HG02623 (cell line): ENCODE measurements around the gene CLPSL2.

Source experiments
- ATAC-seq: cut with Tn5 transposase; IDR thresholded peaks from one replicate; pipeline ENCODE4 v1.9.1; 2021; ENCODE audit warnings: moderate library complexity; ENCODE audit not compliant: unreplicated experiment

Gene CLPSL2

DNA sequence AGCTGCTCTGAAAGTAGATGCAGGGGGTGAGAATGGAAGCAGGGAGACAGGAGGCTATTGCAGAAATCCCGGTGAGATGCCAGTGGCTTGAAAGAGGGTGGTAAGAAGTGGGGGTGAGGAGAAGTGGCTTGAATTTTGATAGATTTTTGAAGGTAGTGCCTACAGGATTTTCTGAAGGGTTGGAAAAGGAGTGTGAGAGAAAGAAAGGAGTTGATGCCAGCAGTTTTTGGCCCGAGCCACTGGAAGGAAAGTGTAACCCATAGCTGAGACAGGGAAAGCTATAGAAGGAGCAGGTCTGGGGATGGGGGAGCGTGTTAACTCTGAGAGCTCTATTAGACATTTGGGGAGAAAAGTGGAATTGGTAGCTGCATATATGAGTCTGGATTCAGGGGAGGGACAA, 29.9 kb upstream of the CLPSL2 start:
- no peak for ATAC-seq

DNA sequence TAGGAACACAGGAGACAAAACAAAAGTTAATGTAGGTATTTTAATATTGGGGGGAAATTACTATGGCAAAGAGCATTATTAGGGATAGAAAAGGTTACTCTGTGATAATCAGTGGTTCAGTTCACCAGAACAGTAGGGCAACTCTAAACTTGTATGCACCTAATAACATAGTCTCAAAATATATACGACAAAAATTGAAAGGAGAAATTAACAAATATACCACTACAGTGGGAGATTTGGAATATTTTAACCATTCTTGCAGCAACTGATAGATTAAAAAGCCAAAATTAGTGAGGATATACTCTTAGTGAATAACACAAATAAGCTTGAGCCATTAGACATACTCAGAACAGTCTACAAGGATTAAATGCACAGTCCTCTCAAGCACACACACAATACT, 28.5 kb upstream of the CLPSL2 start:
- no peak for ATAC-seq

DNA sequence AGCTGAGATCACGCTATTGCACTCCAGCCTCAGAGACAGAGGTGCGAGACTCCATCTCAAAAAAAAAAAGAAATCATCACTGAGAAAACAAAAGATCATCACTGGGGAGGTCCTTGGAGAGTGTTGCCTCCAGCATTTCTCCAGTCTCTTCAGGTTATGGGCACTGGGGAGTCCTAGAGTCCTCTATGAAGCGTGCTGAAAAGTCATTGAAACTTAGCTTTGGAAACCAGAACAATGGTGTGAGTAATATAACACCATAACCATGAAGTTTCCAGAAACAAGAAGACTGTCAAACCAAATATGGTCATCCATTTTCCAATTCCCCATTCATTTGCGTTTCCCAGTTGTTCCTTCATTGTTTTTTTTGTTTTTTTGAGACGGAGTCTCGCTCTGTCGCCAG, 25.8 kb upstream of the CLPSL2 start:
- no peak for ATAC-seq

DNA sequence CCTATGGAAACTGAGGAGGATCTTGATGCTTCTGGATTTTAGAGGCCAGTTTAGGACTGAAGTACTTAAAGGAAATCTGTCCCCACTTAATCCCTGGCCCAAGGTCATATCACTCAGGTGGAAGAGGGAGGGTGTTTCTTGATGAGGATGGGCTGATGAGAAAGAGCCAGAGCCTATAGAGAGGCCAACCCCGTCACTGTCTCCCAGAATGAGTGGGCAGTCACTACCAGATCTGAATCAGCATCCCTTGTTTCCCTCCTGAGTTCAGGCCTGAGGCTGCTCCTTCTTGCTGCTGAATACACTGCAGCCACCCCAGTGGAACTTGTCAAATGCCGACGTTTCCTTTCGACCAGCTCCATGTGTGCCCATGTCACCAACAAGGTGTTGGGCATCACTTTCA, 24.8 kb upstream of the CLPSL2 start:
- ATAC-seq: no peak

DNA sequence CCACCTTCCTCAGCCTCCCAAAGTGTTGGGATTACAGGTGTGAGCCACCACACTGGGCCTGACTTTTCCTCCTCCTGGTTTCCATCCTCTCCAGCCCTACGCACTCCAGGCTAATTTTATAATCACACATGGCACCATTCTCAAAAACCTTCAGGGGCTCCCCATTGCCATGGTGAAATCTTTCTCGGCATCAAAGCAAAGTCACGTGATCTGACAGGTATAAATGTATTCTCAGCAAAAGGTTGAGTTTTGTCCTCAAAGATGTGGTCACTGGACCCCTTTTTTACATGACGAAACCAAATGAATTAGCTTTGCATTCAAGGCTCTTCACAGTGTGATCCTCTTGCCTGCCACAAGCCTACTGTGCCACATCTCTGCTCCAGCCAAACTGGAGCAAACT, 24.1 kb upstream of the CLPSL2 start:
- ATAC-seq: no peak

DNA sequence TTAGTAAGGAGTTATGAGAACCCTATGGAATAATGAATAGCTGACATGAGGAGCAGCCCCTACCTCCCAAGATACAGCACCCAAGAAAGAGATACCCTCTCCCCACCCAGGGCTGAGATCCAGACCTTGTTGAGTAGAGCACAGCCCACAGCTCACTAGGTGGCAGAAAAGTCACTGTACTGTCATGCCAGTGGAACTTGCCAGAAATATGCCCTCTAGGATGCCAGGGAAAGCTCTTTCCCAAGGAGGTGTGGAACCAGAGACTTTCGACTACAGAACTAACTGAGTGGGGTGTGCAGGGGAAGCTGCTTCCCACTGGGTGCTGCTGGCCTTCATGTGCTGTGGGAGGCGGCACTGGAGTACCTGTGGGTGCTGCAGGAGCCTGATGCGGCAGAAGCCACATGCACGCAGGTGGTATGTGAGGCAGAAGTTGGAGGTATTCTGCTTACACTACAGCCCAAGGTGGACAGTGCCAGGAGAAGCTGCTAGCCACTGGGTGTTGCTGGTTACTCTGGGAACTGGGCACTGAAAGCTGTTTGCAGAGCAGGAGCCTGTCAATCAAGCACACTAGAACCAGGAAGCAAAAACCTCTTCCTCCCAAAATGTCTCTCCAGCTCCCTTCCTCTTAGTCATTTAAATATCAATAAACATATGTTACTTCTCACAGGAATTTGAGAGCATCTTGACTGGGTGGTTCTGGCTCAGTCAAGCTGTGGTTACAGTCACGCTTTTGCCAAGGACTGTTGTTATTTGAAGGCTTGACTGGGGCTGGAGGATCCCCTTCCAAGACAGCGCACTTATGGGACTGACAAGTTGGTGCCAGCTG, 21.7 kb upstream of the CLPSL2 start:
- no peak for ATAC-seq

DNA sequence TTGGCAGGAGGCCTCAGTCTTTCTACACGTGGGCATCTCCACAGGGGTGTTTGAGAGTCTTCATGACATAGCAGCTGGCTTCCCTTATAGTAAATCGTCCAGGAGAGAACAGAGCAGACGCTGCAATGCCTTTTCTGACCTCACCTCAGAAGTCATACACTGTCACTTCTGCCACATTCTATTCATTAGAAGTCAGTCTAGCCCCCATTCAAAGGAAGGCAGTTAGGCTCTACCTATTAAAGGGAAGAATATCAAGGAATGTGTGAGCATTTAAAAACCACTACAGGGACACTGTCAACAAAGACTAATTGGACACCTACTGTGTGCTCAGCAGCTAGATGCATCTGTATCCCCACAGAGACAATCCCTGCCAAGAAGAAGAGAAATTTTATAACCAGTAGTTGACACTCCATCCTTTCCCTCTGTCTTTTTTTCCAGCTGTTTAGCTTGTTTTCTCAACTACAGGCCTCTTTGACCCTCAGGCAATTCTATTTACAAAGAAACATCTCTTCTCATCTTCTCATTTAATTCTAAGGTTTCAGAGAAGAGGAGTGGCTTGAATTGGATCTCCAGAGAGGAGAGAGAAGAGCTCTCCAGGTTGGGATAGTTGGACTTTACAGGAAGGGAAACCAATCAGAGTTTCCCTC, 21.0 kb upstream of the CLPSL2 start:
- ATAC-seq: no peak

DNA sequence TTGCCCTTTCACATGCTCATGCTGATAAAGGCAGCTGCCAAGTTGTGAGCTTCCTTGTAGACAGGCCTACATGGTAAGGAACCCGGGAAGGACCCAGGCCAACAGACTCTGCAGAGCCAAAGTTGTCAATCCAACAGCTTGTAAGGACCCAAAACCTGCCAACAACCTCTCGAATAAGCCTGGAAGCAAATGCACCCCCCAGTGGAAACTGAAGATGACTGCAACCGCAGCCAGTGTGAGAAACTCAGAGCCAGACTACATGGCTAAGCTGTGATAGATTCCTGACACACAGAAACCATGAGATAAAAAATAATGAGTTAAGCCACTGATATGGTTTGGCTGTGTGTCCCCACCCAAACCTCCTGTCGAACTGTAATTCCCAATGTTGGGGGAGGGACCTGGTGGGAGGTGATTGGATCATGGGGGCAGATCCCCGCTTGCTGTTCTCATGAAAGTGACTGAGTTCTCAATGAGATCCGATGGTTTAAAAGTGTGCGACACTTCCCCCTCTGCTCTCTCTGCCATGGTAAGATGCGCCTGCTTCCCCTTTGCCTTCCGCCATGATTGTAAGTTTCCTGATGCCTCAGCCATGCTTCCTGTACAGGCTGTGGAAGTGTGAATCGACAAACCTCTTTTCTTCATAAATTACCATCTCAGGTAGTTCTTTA, 18.8 kb upstream of the CLPSL2 start:
- no peak for ATAC-seq

DNA sequence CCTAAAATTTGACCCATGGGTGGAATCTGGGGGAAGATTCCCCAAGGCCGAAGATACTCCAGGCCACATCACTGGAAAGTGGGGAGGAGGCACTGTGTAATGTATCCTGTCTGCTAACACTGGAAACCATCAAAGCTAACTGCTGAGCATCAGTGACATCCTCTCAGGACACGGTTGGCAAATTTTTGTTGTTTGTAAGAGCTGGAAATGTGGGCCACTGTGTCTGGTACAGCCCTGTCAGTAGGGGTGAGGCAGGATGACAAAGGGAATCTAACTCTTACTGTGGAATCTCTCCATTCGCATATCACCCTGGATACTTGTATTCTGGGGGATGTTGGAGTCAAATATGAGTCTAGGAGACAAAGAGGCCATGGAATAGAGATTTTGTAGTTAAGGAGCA, 17.0 kb upstream of the CLPSL2 start:
- ATAC-seq: no peak

DNA sequence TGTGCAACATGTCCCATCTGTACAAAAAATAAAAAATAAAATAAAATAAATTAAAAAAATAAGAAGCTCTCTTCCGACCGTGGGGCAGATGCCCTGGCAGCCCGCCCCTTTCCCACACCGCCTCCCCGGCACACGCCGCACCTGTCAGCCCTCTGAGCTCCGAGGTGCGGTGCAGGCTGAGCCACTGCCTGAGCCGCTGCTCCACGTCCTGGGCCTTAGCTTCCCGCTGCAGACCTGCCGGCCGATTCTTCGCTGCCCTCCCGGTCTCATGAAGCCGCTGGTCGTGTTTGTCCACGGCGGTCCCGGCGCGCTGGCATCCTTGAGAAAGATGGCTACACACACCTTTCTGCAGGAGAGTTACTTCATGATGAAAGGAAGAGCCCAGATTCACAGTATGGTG, 10.7 kb upstream of the CLPSL2 start:
- no peak for ATAC-seq

DNA sequence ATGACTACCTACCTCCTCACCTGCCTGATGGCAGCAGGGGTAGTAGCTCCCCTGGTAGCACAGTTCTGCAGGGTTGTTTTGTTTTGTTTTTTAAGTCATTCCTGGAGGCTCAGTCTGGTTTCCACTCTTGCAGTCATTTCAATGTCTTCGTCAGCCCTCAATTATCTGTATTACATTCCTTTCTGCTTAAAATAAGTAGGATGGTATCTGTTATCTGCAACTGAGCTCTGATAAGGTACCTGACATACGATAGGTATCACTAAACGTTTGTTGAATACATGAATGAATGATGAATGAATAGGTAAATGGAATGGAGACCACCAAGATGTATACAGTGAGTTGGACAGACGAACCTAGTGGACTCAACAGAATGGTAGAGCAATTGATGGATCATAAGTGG, 7.2 kb upstream of the CLPSL2 start:
- no peak for ATAC-seq

DNA sequence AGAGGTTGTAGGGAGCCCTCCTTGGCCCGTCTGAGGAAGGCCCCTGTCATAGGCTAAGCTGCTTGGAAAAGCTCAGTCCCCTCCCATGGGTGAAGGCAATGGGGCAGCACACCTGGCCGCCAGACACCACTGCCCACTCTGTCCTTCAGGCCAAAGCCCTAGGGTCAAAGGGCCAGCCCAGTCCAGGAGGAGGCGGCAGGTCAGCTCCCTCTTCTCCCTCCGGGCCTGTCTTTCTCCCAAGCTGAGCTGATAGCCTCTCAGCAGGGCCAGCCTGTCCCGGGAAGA, 5.1 kb upstream of the CLPSL2 start:
- ATAC-seq: no peak

DNA sequence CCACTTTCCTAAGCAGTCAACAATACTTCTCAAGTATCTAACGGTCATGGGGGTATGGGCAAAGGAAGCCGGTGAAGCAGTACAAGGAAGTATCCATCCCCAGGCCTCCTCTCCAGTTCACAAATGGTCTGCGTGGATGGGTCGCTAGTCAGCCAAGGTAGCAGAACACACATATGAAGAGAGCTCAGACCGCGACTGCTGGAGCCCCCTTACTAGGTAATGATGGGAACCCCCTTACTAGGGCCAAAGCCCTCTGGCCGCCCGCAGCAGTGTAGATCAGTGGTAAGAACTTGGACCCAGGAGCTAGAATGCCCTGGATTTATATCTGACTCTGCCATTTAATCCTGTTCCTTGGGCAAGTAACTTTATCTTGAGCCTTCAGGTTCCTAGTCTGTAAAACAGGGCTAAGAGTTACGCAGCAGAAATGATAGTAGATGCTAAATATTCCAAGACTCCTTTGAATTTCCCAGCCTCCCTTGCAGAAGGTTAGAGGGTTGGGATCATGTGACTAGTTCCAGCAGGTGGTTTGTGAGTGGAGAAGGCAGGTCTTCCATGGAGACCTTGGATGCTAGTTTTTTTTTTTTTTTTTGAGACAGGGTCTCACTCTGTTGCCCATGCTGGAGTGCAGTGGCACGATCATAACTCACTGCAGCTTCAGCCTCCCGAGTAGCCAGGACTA, 2.1 kb upstream of the CLPSL2 start:
- no peak for ATAC-seq

DNA sequence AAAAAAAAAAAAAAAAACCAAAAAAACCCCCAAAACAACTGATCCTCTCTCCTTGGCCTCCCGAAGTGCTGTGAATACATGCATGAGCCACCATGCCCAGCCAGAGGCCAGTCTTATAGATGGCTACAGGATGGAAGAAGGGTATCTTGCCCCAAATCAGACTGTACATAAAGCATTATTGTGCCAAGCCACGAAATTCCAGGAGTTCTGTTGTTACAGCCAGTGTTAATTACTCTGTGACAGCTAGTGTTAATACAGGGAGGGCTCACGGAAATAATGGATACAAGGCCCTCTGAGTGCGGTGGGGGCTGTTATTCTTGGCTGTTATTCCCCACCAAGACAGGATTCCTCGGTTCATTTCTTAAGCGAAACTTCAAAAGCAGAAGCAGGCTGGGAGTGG, 1.4 kb upstream of the CLPSL2 start:
- ATAC-seq: no peak

DNA sequence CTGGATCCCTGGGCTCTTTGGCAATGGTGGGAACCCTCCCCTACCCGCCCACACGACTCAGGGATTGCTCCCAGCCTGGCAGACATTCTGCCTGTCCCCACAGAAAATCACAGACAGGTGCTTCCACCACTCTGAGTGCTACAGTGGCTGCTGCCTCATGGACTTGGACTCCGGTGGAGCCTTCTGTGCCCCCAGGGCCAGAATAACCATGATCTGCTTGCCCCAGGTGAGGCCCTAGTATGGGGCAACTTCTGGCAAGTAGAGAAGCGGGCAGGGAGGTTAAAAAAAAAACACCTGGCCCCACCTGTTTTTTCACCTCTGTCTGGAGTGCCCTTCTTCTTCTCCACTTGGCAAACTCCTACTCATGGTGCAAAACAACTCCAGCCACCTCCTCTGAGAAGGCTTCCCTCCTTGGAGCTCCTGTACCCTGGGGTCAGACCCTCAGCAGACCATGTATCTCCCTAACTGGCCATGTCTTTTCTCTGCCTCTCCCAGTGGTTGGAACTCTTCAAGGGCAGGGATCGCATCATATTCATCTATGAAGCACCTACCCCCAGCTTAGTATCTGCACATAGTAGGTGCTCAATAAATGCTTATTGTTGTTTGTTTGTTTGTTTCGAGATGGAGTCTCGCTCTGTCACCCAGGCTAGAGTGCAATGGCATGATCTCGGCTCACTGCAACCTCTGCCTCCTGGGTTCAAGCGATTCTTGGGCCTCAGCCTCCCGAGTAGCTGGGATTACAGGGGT, 1.1 kb downstream of the CLPSL2 start:
- ATAC-seq: no peak

DNA sequence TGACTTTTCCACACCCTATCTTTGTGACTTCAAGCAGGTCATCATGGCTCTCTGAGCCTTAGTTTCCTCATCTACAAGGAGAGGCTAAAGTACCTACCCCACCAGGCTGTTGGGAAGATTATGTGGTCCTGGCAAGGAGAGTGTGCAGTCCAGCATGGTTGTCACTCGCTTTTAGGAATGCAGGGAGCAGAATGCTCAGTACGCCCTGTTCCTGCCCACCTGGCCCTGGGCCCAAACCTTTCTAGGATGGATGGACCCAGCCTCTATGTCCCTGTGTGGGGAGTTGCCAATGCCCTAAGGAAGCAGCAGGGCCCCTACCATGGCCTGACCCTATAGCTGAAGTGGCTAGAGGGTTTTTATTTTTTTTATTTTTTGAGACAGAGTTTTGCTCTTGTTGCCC, 2.0 kb downstream of the CLPSL2 start:
- no peak for ATAC-seq

DNA sequence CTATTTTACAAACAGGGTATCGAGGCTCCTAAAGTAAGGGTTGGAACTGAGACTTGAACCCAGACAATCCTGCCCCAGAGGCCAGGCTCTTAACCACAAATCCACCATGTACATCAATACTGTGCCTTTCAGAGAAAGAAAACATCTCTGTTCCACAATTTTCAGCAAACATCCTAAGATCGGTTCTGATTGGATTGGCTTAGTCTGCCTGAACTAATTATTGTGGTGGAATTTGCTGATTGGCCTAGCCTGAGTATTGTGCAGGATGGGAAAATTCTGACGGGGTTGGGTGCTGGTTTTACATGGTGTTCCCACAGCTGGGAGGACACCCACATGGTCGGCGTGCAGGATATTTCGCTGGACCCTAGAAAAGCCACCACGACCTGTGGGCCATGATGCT, 4.3 kb downstream of the CLPSL2 start, which contains the start of gene CLPSL1:
CLPSL1 (plus strand) TSS at position 301 of the 400 bp plus-strand sequence; CDS start at position 393, 92 bp downstream.
- ATAC-seq: no peak

DNA sequence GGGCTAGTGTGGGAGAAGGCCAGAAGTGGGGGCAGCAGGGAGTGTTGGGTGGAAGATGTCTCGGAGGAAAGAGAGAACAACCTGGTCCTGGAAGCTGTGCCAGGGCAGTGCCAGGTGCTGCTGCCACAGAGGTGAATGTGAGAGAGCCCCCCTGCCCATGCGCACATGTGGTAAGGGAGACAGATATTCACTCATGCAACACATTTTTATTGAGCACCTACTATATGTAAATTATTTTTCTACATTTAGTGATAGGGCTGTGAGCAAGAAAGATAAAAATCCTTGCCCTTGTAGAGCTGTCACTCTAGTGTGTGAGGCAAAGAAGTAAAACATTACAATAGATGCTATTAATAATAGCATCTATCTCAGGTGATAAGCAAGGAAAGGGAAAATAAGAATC, 4.9 kb downstream of the CLPSL2 start:
- ATAC-seq: no peak

DNA sequence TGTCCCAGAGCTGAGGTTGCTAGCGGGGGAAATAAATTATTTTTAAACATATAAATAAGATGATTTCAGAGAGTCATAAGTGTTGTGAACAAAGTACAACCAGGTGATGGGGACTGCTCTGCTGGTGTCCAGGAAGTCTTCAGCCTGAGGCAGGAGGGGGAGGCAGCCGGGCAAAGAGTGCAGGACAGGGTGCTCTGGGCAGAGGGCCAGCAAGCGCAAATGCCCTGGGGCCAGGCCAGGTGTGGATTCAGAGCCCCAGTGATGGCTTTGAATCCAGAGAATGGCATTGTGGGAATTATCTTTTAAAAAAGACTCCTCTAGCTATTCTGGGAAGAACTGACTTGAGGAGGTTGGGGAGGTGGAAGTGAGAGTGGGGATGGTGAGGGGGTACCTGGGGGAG, 6.0 kb downstream of the CLPSL2 start:
- ATAC-seq: no peak

DNA sequence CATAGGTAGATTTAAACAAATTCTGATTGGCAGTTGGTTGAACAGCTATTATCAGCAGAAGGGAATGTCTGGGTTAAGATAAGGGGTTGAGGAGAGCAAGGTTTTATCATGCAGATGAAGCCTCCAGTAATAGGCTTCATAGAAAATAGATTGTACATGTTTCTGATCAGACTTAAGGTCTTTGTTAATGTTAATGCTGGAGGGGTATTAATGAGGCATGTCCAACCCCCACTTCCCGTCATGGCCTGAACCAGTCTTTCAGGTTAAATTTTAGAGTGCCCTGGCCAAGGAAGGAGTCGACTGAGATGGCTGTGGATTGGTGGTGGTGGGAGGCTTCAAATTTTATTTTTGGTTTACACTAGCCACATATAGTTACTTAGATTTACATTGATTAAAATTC, 7.8 kb downstream of the CLPSL2 start:
- ATAC-seq: no peak

DNA sequence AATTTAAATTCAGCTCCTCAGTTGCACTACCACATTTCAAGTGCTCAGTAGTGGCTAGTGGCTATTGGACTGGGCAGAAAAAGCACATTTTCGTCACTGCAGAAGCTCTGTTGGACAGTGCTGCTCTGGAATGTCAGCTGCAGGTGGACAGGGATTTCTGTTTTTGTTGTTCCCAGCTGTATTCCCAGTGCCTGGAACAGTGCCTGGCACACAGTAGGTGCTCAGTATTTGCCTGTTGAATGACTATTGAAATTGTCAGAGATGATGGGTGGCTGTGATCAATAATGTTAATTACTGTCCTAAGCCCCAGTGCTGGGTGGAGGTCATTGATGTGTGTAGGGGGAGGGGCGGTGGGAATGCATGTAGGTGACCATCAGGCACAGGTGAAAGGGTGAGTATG, 9.9 kb downstream of the CLPSL2 start:
- no peak for ATAC-seq
